AG10803 (cell line): Measurements from ENCODE around the gene CEBPE.

Source experiments
- DNase-seq: peaks from one replicate; pipeline ENCODE4 v3.0.0; 2010; ENCODE audit warnings: low read depth
- H3K4me3 ChIP-seq: 2 replicates; pipeline ENCODE4 v1.5.1; 2011; ENCODE audit warnings: mild to moderate bottlenecking, low read length, control low read depth
- CTCF ChIP-seq: conservative IDR thresholded peaks from 2 replicates; pipeline ENCODE4 v1.5.1; 2011; ENCODE audit warnings: mild to moderate bottlenecking, low read length, control low read depth, inconsistent platforms

The CEBPE gene

DNA sequence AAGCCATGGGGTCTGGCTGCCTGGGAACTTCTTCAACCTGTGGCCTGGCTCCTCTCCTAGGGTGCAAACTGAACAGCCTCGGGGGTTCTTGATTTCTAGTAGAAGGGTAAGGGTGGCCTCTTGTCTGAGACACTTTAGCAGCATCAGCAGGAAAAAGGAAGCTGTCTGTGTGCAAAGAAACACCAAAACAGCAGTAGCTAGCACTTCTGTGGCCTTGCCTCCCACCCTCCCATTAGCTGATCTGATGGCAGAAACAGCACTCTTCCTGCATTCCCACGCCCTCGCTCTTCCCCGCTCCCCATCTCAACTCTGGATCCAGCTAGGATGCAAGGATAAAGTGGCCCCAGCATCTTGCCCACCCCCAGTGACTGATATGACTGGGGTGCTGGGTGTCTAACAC is 43.7 kb upstream of the CEBPE start:
- TF ChIP-seq CTCF: no peak
- DNase-seq: no peak
- no peak overlapping the region for H3K4me3 ChIP-seq

GRCh38 chr14:23162005-23162404 is 43.0 kb upstream of the CEBPE start:
- TF ChIP-seq CTCF: no peak
- DNase-seq: no peak

GRCh38 chr14:23160924-23161522 is 42.0 kb upstream of the CEBPE start:
- DNase-seq: peak; percentile 87
- no peak for TF ChIP-seq CTCF
- H3K4me3 ChIP-seq: no peak overlapping the region; the same call in 1 of the 2 replicates

More at GRCh38 chr14:23162005-23162404, 43.0 kb upstream of the CEBPE start:
- no peak overlapping the region for H3K4me3 ChIP-seq

DNA sequence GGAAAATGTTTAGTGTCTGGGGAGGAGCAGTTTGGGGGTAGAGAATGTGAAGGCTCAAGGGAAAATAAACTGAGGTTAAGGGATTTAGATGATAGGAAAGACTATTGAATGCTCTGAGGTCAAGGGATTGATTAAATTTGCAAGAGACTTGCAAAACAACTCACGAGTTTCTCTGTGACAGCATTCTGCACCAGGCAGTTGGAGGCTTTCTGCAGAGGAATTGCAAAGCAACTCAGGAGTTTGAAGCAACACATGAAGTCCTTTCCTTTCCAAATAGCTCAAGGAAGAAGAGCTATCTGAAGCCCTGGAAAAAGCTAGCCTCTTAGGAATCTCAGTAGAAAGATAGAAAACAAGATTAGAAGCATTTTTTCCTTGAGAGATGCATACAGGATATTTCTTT is 40.5 kb upstream of the CEBPE start:
- TF ChIP-seq CTCF: no peak
- no peak for DNase-seq
- H3K4me3 ChIP-seq: no peak overlapping the region

DNA sequence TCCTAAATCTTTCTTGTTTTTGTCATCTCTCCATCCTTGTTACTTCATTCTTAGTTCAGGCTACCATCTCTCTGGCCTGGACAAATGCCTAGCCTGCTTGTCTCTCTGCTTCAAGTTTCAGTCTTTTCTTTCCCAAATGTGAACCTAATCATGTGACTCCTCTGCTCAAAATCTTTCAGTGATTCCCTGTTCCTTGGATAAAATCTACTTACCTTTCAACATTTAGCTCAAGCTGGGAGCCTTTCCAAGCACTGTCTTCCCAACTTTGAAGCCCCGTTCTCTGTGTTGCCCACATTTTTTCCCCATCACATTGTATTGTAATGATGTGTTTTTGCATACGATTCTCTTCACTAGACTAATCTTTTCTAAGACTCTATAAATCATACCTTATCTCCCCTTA is 39.7 kb upstream of the CEBPE start:
- H3K4me3 ChIP-seq: no peak overlapping the region
- TF ChIP-seq CTCF: no peak
- DNase-seq: no peak

DNA sequence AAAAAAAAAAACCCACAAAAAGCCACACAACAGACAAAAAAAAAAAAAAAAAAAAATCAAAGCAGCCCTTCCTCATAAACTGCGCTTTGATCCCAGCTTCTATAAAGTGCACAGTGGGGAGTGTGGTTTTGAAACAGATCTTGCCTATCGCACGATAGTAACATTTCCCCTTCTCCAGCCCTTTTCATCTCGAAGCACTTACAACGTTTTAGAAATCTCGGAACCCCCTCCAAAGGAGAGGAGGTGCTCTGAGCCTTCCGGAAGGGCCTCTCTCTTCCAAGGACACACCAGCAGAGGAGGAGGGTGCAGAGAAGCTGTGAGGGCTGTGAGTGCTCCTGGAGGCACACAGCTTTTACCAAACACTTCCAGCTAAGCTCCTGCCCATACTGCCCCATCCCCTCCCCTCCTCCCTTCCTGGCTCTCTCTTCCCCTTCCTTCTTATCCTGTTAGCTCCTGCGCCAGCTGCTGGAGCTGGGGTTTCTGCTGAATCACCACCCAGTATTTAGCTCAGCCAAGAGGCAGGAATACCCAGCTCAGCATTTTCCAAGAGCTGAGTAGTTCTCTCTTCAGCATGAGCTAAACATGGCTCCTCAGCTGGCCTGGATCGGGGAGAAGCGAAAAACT is 36.0 kb upstream of the CEBPE start:
- no peak for TF ChIP-seq CTCF
- H3K4me3 ChIP-seq: peak overlapping the region; percentile 38
- peak; percentile 94 for DNase-seq
